HG03520 (cell line): Measurements from ENCODE around the gene TMEM225B.
"Not testable (repeated sequence)": the region's sequence is repeated elsewhere in the genome, so short reads cannot be mapped to it uniquely, and the experiment has no call there.

Experiments
- ATAC-seq: cut with Tn5 transposase; IDR thresholded peaks from one replicate; pipeline ENCODE4 v1.9.1; 2021; ENCODE audit warnings: mild to moderate bottlenecking, moderate library complexity; ENCODE audit not compliant: unreplicated experiment

TMEM225B gene

DNA sequence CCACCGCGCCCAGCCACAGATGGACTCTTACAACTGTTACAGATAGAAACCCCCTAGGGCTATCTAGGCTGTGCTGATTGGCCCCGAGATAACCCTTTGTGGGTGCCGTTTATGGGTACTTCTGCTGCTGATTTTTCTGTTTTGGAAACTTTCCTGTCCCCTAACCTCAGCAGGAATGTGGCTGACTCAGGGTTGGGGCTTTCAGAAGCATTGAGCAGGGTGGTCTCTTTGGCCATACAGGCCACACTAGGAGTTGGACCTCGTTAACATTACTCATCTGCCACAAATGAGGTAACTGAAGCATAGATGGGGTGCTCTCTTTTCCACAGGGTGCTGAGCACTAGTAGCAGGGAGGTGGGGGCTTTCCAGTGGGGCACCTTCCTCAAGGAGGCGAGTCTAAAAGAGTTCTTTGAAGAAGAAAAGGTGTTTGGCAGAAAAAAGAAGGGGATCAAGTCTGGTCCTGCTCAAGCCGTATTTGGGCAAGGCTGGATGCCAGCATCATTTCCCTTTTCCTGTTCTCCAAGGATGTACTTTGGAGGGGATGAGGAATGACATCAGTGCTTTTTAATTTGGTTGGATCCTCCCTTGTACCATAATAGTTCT is 25.1 kb downstream of the TMEM225B start:
- no peak for ATAC-seq

DNA sequence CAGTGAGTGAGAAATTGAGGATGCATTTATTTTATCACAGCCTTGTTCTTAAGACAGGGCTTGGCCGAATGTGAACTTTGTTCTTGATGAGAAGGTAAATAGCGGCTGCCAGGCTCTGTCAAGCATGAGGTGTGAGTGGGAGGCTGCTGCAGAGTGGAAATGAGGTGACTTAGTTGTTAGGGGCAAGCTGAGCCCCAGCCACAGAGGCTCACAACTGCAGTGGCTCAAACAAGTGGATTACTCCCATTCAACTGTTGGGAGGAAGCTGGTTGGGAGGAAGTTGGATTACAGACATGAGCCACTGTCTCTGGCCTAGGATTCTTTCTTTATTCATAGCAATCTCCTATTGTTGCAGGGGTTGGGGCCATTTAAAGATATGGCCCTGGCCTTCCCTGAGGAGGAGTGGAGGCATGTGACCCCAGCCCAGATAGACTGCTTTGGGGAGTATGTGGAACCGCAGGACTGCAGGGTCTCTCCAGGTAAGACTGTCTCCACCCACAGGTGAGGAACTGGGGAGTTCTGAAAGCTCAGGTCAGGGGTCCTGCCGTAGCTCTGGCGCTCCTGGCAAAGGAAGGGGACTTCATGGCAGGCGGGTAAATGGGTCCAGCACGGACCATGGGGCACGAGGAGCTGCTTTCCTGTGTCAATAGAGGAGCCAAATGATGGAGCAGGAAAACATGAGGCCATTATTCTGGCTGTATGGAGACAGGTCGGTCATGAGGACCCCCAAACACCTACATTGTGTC is 25.8 kb downstream of the TMEM225B start:
- no peak for ATAC-seq

DNA sequence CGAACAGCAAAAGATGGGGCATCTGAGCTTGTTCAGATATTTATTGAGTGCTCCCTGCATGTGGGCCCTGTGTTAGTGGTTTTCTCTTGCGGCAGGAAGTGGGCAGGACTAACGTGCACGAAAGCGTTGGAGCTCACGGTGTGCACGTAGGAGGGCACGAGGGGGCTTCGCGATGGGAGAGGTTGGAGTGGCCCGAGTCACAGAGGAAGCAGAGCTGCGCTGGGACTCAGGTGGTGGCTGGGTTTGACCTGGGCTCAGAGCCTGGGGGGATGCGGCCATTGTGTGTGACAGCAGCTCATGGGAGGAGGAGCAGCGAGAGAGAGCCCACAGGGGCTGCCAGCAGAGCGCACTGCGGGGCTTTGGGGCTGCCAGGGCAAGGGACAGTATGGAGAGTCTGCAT is 26.4 kb downstream of the TMEM225B start:
- ATAC-seq = no peak

DNA sequence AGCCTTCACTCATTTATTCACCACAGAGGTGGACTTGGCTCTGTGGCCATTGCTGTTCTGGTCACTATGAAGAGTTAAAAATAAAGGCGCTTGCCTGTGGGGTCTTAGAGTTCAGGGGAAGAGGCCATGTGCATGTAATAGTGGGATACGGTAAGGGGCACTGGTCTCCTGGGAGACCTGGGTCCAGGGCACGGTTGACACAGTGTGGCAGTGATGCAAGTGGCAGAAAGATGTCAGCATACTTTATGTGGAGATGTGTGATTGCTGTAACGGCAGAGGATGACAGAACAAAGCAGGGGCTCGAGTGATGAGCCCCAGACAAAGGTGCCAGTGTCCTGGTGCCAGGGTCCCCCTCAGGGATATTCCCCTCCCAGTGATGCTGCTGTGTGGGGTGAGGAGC is 27.3 kb downstream of the TMEM225B start:
- no peak for ATAC-seq

DNA sequence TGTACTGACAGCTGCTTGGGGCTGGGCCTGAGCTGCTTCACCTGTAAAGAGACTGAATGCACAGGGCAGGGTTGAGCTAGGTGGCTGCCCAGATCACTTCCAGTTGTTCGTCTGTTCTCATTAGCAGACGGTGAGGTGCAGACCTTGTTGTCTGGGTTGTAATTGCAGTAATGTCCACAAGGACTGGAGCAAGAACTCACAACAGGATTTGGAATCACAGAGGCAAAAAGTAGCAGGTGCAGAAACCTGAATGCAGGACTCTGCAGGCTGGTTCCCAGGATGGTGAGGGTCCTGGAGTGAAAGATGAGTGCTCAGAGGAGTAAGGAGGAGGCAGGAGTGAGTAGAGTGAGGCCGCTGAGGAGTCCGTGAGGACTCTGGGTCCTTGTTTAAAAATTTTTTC is 27.9 kb downstream of the TMEM225B start:
- no peak for ATAC-seq

DNA sequence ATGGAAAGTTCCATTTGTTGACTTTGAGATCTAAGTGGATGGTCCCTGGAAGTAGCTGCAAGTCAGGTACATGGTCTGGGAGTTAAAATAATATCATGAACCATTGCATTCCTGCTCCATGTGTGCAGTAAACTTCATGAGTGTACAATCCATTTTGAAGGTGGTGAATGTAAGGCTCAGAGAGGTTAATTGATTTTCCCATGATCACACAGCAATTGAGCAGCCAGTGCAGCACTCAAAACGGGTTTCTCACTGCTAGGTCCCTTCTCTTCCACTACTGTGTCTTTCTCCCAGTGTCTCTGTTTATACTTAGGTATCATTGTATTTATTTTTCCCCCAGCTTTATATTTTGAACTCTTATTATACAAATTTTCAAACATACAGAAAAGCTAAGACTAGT is 28.6 kb downstream of the TMEM225B start:
- no peak for ATAC-seq

DNA sequence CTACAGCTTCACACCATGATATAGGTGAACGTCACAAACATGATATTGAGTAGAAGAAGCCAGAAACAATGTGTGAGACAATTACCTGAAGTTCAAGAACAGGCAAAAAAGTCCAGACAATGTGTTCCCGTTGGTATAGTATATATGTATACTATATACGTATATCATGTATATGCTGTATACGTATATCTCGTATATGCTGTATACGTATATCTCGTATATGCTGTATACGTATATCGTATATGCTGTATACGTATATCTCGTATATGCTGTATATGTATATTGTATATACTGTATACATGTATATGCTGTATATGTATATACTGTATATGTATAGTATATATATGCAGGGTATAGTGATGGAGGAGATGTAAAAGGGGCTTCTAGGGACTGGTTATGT is 29.4 kb downstream of the TMEM225B start:
- no peak for ATAC-seq

DNA sequence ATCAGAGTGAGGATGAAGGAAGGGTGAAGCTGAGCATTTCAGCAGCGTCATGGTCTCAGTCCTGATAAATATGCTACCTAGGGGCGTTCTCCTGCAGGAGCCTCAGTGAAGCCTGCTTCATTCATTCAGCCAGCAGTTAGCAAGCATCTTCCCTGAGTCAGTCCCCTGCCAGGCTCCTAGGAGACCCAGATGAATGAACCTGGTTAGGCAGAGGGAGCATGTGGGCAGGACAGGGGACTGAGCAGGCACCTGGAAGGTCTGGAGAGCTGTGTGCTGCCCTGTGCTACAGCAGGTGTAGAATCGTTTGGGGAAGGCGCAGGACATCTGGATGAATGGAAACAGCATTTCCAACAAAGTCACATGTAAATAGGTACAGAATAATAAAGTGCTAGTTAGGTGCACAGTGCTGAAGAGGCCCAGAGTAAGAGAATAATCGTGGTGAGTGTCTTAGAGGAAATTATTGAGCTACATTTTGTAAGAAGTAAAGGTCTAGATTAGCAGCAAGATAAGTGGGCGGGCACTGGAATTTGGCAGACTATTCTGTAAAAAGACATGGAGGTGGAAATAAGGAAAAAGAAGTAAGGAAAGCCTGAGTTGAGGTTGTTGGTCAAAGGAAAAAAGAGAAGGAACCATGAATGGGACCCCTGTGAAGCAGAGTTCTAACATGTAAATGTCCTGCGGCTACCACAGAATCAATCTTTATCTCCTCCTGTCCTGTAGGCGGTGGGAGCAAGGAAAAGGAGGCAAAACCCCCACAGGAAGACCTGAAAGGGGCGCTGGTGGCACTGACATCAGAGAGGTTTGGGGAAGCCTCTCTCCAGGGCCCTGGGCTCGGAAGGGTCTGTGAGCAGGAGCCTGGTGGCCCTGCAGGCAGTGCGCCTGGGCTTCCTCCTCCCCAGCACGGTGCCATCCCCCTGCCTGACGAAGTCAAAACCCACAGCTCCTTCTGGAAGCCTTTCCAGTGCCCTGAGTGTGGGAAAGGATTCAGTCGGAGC is 30.7 kb downstream of the TMEM225B start:
- no peak for ATAC-seq

DNA sequence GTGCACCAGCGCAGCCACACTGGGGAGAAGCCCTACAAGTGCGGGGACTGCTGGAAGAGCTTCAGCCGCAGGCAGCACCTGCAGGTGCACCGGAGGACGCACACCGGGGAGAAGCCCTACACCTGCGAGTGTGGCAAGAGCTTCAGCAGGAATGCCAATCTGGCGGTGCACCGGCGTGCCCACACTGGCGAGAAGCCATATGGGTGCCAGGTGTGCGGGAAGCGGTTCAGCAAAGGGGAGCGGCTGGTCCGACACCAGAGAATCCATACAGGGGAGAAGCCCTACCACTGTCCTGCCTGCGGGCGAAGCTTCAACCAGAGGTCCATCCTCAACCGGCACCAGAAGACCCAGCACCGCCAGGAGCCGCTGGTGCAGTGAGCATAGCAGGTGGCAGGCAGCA is 31.6 kb downstream of the TMEM225B start:
- ATAC-seq = no peak

DNA sequence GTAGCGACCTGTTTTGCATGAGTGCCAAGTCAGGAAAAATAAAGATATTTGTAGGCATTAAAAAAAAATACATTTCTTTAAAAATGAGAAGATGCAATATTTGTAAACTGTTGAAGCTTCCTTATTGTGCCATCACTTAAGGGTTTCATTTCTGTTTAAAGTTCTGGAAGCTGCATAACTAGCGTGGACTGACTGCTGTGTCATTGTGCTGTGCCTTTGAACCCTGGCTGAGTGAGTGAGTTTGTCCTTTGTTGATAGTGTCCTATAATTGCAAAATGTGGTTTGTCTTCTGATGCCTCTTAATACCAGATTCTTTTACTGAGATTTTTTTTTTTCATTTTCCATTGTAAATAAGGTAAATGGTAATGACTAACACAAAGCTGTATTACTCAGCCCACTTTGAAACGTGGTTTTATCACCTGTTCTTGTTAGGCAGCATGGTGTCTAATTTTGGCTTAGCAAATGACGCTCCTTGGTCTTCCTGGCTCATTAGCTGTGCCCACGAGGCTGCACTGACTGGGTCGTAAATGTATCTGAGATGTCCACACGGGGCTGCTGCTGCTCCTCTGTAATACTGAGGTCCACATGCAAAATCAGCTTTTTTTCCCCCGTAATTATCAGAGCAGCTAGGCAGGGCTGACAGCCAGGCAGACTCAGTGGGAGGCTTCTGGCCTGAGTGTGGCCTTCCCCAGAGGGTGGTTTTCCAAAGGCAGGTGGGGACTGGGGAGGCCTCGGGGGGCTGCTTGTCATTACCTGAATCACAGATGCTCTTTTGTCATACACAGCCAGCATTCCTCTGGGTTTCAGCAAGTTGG is 33.4 kb downstream of the TMEM225B start:
- no peak for ATAC-seq

DNA sequence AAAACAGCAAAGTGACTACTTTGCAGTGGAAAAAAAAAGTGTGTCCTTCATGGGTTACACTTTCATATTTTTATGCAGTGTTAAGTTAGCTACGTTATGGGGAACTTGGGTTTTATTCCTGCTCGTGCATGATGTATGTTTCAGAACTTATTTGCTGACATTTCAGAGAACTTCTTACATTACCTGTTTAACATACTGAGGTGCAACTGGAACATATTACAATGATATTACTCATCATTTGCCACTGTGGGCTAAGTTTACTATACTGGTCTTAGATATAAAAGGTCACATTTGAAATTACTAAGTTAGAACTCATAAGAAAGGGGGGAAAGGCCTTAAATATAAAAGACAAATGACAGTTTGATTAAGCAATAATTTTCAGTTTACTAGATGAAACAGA is 39.3 kb downstream of the TMEM225B start:
- ATAC-seq = not testable (repeated sequence)

DNA sequence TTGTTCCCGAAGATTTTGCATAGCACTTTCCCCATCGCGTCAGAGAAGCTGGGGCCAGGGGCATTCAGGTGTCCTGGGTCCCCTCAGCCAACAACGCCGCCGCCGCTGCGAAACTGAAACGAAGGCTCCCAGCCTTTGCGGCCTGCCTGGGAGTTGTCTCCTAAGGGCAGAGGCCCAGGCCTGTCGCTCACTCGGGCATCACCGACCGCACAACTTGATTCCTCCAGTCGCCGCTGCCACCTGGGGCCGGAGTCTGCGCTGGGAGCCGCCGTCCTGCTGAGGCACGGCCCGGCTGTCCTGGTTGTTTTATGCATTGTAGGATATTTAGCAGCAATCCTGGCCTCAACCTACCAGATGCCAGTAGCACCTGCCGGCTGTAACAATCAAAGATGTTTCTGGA is 40.7 kb downstream of the TMEM225B start:
- no peak for ATAC-seq

DNA sequence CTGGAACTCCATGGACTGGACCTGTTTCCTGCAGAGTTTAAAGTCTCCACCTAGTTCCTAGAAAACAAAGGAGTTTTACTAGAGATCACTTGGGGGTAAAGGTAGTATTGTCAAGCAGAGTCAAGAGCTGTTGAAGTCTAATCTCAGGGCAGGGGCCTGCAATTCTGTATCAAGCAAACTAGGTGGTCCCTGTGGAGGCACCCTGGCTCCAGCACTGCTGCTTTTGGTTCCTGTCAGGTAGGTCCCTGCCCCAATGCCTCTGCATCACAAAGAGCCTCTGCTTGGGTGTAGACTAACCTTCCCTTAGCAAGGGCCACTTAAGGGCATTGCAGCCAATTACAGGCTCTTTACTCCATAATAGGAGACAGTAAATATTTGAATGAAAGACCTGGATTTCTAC is 41.2 kb downstream of the TMEM225B start:
- ATAC-seq = no peak

DNA sequence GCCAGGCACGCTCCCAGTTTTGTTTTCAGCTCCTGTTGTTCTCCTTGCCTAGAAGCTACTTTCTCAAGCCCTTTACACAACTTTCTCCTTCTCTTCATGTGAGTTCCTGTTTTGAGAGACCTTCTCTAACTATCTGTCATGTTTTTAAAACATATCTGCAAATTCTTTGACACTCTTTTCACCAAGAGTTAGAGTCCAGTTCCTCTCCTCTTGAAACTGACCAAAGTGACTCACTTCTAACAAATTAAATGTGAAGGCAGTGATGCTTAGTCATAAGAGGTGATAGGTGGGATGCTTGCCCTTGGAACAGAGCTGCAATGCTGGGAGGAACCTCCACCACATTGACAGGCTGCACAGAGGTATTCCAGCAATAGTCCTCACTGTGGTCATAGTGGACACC is 44.0 kb downstream of the TMEM225B start:
- no peak for ATAC-seq

DNA sequence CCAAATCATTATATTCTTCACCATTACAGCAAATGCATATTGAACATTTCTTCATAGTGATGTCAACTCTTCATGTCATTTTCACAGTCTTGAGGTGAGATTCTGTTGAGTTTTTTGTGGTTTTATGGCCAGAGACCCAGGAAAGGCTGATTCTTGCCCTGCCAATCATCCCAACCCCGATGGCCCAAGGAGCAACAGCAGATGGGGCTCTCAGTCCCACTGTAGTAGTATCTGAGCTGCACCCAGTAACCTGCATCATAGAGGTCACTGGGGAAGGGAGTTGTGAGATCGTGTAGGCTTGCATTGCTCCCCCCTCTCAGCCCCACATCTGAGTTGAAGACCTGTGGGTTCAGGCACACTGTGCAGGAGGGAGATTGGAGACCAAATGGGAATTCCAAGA is 45.4 kb downstream of the TMEM225B start:
- ATAC-seq = no peak

DNA sequence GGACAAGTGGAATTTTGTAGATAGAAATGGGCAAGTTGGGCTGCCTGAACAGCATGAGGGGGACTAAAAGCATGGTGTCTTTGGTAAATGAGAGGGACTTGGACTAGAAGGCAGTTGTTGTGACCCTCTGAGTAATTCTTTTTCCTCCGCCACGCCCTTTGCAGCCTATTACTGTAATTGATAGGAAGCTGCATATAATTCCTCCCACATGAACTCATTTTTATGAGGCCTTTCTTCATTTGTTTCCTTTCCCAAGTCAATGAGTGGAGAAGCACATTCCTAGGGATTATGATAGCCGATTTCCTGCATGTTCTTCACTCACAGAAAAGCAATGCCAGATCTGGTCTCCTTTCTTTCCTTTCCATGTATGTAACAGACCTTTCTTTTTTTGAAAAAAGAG is 46.4 kb downstream of the TMEM225B start:
- no peak for ATAC-seq

DNA sequence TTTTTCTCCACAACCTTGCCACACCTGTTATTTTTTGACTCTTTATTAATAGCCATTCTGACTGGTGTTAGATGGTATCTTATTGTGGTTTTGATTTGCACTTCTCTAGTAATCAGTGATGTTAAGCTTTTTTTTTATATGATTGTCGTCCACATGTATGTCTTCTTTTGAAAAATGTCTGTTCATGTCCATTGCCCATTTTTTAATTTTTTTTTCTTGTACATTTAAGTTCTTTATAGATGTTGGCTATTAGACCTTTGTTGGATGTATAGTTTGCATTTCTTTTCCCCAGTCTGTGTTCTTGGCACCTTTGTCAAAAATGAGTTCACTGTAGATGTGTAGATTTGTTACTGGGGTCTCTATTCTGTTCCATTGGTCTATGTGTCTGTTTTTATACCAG is 47.5 kb downstream of the TMEM225B start:
- no peak for ATAC-seq

DNA sequence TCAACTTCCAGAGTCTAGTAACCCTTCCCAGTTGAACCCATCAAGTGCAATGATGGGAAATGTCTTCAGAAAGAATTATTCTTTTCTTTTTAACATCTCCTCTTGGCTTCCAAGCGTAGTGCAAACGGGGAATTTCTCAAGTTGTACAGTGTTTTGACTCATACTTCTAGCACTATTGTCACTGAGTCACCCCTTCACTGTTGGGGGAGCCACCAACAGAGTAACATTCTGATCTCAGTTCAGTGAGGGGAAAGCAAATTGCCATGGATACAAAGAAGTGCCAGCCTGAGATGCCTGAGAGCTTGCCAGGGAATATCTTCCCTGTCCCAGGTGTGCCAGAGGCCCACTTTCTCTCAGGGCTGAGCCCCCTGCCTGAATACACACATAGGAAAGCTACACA is 50.8 kb downstream of the TMEM225B start:
- no peak for ATAC-seq

DNA sequence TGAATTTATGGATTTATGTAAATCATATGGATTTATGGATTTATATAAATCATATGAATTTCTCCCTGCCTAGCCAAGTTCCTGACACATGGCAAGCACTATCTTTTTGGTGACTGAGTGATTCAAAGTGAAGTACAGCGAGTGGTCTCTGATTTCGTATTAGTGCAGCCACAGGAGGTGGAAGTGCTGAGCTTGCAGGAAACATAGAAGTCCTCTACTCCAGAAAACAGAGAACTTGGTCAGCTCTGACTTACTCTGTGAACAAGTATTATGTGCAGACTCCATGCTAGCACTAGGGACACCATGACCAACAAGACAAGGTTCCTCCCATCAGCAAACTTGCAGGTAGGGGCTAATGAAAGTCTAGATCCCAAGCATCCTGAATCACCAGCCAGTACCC is 53.2 kb downstream of the TMEM225B start:
- no peak for ATAC-seq

DNA sequence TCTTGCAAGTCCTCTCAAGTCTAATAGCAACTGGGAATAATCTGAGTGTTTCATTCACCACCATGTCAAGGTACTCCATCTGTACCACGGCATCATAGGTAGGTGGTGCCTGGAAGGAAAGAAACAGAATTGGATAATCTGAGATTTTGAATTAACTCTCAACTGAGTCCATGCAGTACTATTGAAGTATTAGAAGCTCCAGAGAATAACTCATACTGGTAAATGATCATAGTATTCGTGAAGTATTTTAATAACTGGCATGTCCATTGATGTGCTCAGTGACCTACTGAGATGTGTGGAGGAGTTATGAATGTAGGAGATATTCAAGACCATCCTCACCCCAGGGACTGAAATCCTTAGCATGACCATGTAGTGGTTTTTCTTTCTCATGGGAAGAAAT is 54.6 kb downstream of the TMEM225B start:
- no peak for ATAC-seq

DNA sequence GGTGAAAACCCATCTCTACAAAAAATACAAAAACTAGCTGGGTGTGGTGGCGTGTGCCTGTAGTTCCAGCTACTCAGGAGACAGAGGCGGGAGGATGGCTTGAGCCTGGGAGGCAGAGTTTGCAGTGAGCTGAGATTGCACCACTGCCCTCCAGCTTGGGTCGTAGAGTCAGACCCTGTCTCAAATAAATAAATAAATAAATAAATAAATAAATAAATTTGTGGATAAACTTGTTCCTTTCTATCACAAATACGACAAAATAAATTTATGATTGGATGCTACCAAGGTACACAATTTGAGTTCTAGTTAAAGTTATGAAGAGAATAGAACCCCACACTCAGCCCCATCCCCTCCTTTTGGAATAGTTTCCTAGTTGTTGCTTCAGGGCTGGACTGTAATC is 55.2 kb downstream of the TMEM225B start:
- not testable (repeated sequence) for ATAC-seq
